GM10266 (cell line): ENCODE measurements around the gene GNAO1.

Experiments used
- DNase-seq: peaks from one replicate; pipeline ENCODE4 v3.0.0; 2012; ENCODE audit errors: extremely low spot score
- CTCF ChIP-seq: IDR thresholded peaks from 2 replicates; pipeline ENCODE4 v1.5.1; 2012; ENCODE audit warnings: mild to moderate bottlenecking, low read depth; ENCODE audit not compliant: control insufficient read depth, insufficient read depth; ENCODE audit errors: missing control alignments

Gene GNAO1

GRCh38 chr16:56238188-56238587, 46.9 kb downstream of the GNAO1 start:
- no peak for DNase-seq
- no peak for TF ChIP-seq CTCF

- TF ChIP-seq CTCF: no peak
- no peak for DNase-seq
Measured at GRCh38 chr16:56241596-56241995, 50.3 kb downstream of the GNAO1 start.

- no peak for DNase-seq
- no peak for TF ChIP-seq CTCF
Measured at GRCh38 chr16:56242740-56243139, 51.5 kb downstream of the GNAO1 start.

- TF ChIP-seq CTCF: no peak
- no peak for DNase-seq
Measured at GRCh38 chr16:56244612-56245011, 53.3 kb downstream of the GNAO1 start.

GRCh38 chr16:56245197-56245596, 53.9 kb downstream of the GNAO1 start:
- no peak for TF ChIP-seq CTCF
- DNase-seq: no peak

- no peak for DNase-seq
- TF ChIP-seq CTCF: no peak
Measured at GRCh38 chr16:56246051-56246817, 54.9 kb downstream of the GNAO1 start.

GRCh38 chr16:56247018-56247417, 55.7 kb downstream of the GNAO1 start:
- TF ChIP-seq CTCF: no peak
- DNase-seq: no peak
